ENCODE results near the gene PAFAH2.

PAFAH2 gene

GRCh38 chr1:26035959-26036755 lies 38.3 kb upstream of the PAFAH2 start:
- peak; percentile 84 for TF ChIP-seq CTCF (conservative IDR thresholded peaks at IDR 0.05; ENCODE audit: low read length)
- peak overlapping the region; percentile 90 for H3K4me3 ChIP-seq (ENCODE audit: low read length)
- peak; percentile 54 for DNase-seq (ENCODE audit: low read depth)

GRCh38 chr1:26035203-26035958 lies 37.5 kb upstream of the PAFAH2 start:
- peak; percentile 4; the same call in 1 of the 2 replicates for TF ChIP-seq CTCF (conservative IDR thresholded peaks at IDR 0.05; ENCODE audit: low read length)
- peak overlapping the region; percentile 90 for H3K4me3 ChIP-seq (ENCODE audit: low read length)
- peak; percentile 85 for DNase-seq (ENCODE audit: low read depth)

- H3K4me3 ChIP-seq (ENCODE audit: low read length) = peak overlapping the region; percentile 90
- no peak for TF ChIP-seq CTCF (conservative IDR thresholded peaks at IDR 0.05; ENCODE audit: low read length)
- DNase-seq (ENCODE audit: low read depth) = no peak
Observed at GRCh38 chr1:26034504-26035202, 36.8 kb upstream of the PAFAH2 start.

DNA sequence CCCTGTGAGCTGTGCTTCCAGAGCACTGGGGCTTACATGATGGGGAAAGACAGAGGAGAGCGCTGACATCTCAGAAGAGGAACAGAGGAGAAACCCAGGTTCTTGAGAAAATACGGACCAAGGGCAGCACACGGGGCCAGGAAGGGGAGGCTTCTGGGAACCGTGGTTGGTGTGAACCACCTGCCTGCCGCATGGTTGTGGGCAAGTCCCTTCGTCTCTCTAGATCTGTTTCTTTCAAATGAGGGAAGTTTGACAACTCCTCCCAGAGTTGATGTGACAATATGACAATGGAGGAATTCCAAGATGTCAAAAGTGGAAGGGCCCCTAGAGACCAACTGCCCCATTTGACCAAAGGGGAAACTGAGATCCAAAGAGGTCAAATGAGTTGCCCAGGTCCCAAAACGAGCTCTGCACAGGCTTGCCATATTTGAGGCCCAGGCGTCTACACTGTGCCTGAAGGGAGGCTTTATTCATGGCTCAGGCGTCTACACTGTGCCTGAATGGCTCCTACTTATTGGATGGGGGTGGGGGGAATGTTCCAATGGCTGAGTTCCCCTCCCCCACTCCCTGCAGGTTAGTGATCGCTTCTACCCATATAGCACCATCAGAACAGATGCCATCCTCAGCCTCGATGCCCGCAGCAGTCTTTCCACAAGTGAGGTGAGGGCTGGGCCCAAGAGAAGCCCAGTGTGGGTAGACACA lies 34.9 kb upstream of the PAFAH2 start:
- no peak for DNase-seq (ENCODE audit: low read depth)
- no peak overlapping the region for H3K4me3 ChIP-seq (ENCODE audit: low read length)
- no peak for TF ChIP-seq CTCF (conservative IDR thresholded peaks at IDR 0.05; ENCODE audit: low read length)

DNA sequence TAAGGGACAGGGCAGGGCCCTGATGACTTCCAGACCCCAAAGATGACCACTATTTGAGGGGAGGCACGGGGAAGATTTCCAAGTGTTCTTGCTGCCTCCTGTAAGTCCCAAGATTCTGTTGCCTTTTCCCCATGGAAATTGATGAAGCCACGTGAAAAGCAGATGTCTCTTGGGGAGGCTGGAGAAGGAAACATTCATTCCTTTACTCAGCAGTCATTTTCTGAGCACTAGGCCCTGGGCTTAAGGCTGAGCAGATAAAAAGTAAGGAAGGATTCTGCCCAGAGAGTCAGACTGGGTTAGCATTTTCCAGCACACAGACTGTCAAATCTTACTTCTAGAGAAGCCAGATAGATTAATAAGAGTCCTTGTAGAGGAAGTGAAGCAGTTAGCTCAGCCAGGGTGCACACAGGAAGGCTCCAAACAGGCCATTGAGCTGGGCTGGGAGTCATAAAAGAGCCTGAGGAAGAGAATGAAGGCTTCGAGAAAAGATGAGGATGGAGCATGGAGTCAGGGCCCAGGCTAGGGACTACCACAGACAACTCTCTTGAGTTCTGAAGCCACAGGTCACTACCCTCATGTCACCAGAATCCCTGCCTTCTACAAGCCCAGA lies 33.9 kb upstream of the PAFAH2 start:
- TF ChIP-seq CTCF (conservative IDR thresholded peaks at IDR 0.05; ENCODE audit: low read length) = no peak
- peak; percentile 86 for DNase-seq (ENCODE audit: low read depth)
- no peak overlapping the region for H3K4me3 ChIP-seq (ENCODE audit: low read length)

GRCh38 chr1:26031196-26031595 lies 33.3 kb upstream of the PAFAH2 start:
- no peak overlapping the region for H3K4me3 ChIP-seq (ENCODE audit: low read length)
- no peak for DNase-seq (ENCODE audit: low read depth)
- no peak for TF ChIP-seq CTCF (conservative IDR thresholded peaks at IDR 0.05; ENCODE audit: low read length)
